Lung (tissue), 12 donors: ENCODE measurements around the gene SLC25A21. TPM values are rescaled to one million over a fixed set of nuclear protein-coding genes. Genes with fewer than 3 reads are reported as not detected.

Experiments
- ATAC-seq: fragments of 200-7000 bp; cut with Tn5 transposase; one replicate; pipeline ENCODE4 v1.9.1; 2020; ENCODE audit warnings: moderate number of reproducible peaks; ENCODE audit not compliant: insufficient read depth, low FRiP score
- DNase-seq, 3 donors: peaks; one replicate each; pipeline ENCODE4 v3.0.0-alpha.2; 2013 to 2017
- H3K27ac ChIP-seq, 2 donors: one replicate each; pipeline ENCODE4 v1.5.1; 2013; ENCODE audit warnings: mild to moderate bottlenecking in 2 of 2, moderate library complexity in 2 of 2, control low read depth in 1 of 2, inconsistent platforms in 1 of 2, low read depth in 1 of 2, low read length in 1 of 2
- H3K27me3 ChIP-seq, 3 donors: one replicate each; pipeline ENCODE4 v1.5.1; 2013; ENCODE audit warnings: low read length in 2 of 3; ENCODE audit not compliant: control insufficient read depth in 3 of 3, insufficient read depth in 3 of 3
- H3K36me3 ChIP-seq, 4 donors: one replicate each; pipeline ENCODE4 v1.5.1; 2013; ENCODE audit warnings: low read length in 4 of 4, mild to moderate bottlenecking in 1 of 4, moderate library complexity in 1 of 4; ENCODE audit not compliant: control insufficient read depth in 4 of 4, insufficient read depth in 4 of 4
- H3K4me1 ChIP-seq, 5 donors: one replicate each; pipeline ENCODE4 v1.5.1; 2013; ENCODE audit warnings: low read length in 5 of 5, mild to moderate bottlenecking in 2 of 5, moderate library complexity in 1 of 5; ENCODE audit not compliant: control insufficient read depth in 5 of 5, insufficient read depth in 5 of 5
- H3K4me3 ChIP-seq: one replicate; pipeline ENCODE4 v1.5.1; 2013; ENCODE audit warnings: mild to moderate bottlenecking, control low read depth, moderate library complexity
- H3K9ac ChIP-seq, 2 donors: one replicate each; pipeline ENCODE4 v1.5.1; 2013; ENCODE audit warnings: low read length in 2 of 2, control low read depth in 1 of 2; ENCODE audit not compliant: insufficient read depth in 1 of 2
- H3K9me3 ChIP-seq, 4 donors: one replicate each; pipeline ENCODE4 v1.5.1; 2013; ENCODE audit warnings: low read length in 3 of 4, mild to moderate bottlenecking in 1 of 4, moderate library complexity in 1 of 4; ENCODE audit not compliant: control insufficient read depth in 4 of 4, insufficient read depth in 3 of 4
- WGBS, 2 donors: extraction: QIAGEN DNeasy Blood & Tissue Kit; methylation state at CpG; one replicate each; pipeline ENCODE4 v1.1.7; 2013; 5-methylcytosine and 5-hydroxymethylcytosine counted together
- polyA plus RNA-seq, 2 donors: library from polyadenylated mRNA; stranded (reverse); fragments of 200-250 nt; gene quantifications; one replicate each; pipeline ENCODE4 v1.2.1, GENCODE V29; 2013
- total RNA-seq, 2 donors: library from RNA; depleted of rRNA in 1 of 2; stranded (reverse); fragments of >200 nt in 1 of 2; gene quantifications; one replicate each; pipeline ENCODE4 v1.2.1, GENCODE V29; 2014 to 2021
- TF ChIP-seq, protein P1 (sequence below): IDR thresholded peaks from 2 replicates; pipeline ENCODE4 v1.5.1; 2012; ENCODE audit warnings: mild to moderate bottlenecking; ENCODE audit errors: control extremely low read depth, extremely low read depth
- donor health status: control.
- donor health status: control.
- donor health status: Bipolar disorder and iron deficiency.
- donor health status: healthy.
- donor health status: DM: yes; HTN: yes; CAD: no.

Gene SLC25A21
- total and polyA plus RNA-seq, 4 donors, result 0.23 to 2.6 (median 0.42) TPM

DNA sequence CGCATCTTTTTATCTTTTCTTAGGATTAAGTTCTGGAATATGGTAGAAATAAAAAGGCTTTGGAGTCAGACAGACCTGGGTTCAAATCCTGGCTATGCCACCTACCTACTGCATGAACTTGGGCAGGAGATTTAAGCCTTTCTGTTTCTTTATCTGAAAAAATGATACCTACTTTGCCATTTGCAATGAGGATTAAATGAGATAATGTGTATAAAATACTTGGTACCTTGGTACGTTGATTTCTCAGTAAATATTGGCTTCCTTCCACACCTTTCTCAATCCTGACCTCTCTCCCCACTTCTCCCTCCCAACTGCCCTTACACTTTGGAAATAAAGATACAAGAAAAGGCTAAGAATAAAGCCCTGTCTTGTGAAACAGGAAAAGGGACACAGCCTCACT, 338.1 kb downstream of the SLC25A21 start:
- Histone ChIP-seq H3K4me1 (no peaks in the 10 kb centered on the region), H3K9me3 (no peaks in the 10 kb centered on the region), H3K9ac (no peak overlapping the region), H3K27me3 (peaks cover 0 to 38% (median 15%) of the 10 kb centered on the region in 3 donors), H3K36me3 (no peaks in the 10 kb centered on the region), H3K4me3 (no peak overlapping the region), H3K27ac (no peak overlapping the region)
- no peak for DNase-seq
- ATAC-seq, result no peak
- TF ChIP-seq, protein P1, sequence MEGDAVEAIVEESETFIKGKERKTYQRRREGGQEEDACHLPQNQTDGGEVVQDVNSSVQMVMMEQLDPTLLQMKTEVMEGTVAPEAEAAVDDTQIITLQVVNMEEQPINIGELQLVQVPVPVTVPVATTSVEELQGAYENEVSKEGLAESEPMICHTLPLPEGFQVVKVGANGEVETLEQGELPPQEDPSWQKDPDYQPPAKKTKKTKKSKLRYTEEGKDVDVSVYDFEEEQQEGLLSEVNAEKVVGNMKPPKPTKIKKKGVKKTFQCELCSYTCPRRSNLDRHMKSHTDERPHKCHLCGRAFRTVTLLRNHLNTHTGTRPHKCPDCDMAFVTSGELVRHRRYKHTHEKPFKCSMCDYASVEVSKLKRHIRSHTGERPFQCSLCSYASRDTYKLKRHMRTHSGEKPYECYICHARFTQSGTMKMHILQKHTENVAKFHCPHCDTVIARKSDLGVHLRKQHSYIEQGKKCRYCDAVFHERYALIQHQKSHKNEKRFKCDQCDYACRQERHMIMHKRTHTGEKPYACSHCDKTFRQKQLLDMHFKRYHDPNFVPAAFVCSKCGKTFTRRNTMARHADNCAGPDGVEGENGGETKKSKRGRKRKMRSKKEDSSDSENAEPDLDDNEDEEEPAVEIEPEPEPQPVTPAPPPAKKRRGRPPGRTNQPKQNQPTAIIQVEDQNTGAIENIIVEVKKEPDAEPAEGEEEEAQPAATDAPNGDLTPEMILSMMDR, result no peak
- 61 to 63% methylated on average over 2 of the region's 2 CpGs for WGBS, 2 donors

DNA sequence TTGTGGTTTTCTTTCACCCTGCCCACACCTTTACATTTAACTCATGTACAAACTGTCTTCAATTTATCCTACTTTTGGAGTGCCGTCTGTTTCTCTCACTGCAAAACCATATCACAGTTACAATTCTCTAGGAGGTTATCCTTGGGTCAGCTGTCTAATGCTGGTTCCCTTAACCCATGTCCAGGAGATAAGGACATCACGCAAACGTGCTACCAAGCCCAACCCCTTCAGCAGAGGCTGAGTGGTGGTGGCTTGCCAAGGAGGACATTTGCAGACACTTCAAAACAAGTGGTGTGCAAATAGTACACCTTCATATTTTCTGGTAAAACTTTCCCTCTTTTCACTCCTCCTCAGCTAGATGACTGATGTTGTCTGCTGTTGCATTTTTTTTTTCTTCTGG, 342.9 kb downstream of the SLC25A21 start:
- WGBS, 2 donors, result 39 to 78% methylated on average over 3 of the region's 3 CpGs
- DNase-seq, result no peak
- H3K9me3 ChIP-seq, result no peaks in the 10 kb centered on the region
- no peak overlapping the region for H3K9ac ChIP-seq
- H3K27me3 ChIP-seq, result peaks cover 0 to 16% (median 15%) of the 10 kb centered on the region in 3 donors
- no peaks in the 10 kb centered on the region for H3K36me3 ChIP-seq
- TF ChIP-seq, protein P1, result no peak
- ATAC-seq, result no peak
- H3K27ac ChIP-seq, result no peak overlapping the region
- H3K4me1 ChIP-seq, result no peaks in the 10 kb centered on the region
- no peak overlapping the region for H3K4me3 ChIP-seq

DNA sequence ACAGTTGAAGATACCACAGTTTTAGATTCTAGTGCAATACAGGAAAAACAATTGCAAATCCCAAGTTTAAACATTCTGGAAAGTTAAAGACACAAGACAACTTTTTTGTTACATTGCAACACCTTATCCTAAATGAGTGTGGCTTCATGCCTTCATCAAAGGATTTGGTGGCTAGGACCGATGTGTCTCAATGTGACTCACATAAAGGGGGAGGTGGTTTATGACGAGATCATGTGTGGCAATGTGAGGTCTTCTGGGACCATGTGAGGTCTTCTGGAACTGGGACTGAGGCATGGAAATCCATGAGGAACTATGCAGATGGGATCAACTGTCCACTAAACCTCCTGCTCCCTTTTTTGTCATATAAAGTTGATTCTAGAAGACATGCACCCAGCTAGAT, 344.5 kb downstream of the SLC25A21 start:
- no peak for ATAC-seq
- no peak overlapping the region for H3K9ac ChIP-seq
- WGBS, 2 donors, result 0 to 49% methylated on average over 2 of the region's 2 CpGs
- no peaks in the 10 kb centered on the region for H3K9me3 ChIP-seq
- H3K4me3 ChIP-seq, result no peak overlapping the region
- H3K27me3 ChIP-seq, result peaks cover 0 to 12% (median 10%) of the 10 kb centered on the region in 3 donors
- no peaks in the 10 kb centered on the region for H3K36me3 ChIP-seq
- TF ChIP-seq, protein P1, result no peak
- H3K4me1 ChIP-seq, result no peaks in the 10 kb centered on the region
- no peak overlapping the region for H3K27ac ChIP-seq
- DNase-seq, result no peak

DNA sequence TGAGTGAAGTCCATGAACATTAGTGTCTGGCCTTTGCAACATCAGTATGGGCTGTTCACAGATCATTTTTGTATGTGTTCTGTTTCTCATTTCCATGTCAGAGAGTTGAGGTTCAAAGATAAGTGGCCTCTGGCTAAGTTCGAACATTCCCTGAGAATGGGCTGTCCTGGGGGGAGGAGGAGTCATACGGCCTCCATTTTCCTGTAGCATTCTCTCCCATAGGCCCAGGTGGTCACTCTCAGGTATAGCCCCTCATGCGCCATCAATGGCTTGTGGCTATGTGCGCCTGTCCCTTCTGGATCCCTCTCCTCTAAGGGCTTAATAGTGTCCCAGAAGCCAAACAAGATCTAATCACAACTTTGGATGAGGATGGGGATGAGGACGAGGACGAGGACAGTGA, 345.8 kb downstream of the SLC25A21 start:
- Histone ChIP-seq H3K4me1 (no peaks in the 10 kb centered on the region), H3K36me3 (no peaks in the 10 kb centered on the region), H3K4me3 (no peak overlapping the region), H3K27ac (no peak overlapping the region), H3K9me3 (no peaks in the 10 kb centered on the region), H3K9ac (no peak overlapping the region), H3K27me3 (peaks cover 0 to 12% (median 10%) of the 10 kb centered on the region in 3 donors)
- TF ChIP-seq, protein P1, result no peak
- DNase-seq, result no peak
- WGBS, 2 donors, result 85 to 88% methylated on average over 6 of the region's 6 CpGs
- ATAC-seq, result no peak
